GM19468 (cell line): ENCODE measurements around the gene ASCL1.

Experiments used
- ATAC-seq: cut with Tn5 transposase; IDR thresholded peaks from one replicate; pipeline ENCODE4 v1.9.1; 2021; ENCODE audit warnings: mild to moderate bottlenecking, moderate library complexity, moderate number of reproducible peaks; ENCODE audit not compliant: unreplicated experiment; ENCODE audit errors: extremely low read depth

The ASCL1 gene

GRCh38 chr12:102957339-102958050 is at the start of gene ASCL1:
ASCL1 (plus strand) TSS chr12:102957674; CDS start chr12:102958245, 571 bp downstream.
- no peak for ATAC-seq

- ATAC-seq: no peak
These were observed 49.6 kb upstream of the ASCL1 start for GRCh38 chr12:102907918-102908317.

- ATAC-seq: no peak
These were observed 47.3 kb upstream of the ASCL1 start for GRCh38 chr12:102910137-102910536.

- ATAC-seq: no peak
These were observed 46.7 kb upstream of the ASCL1 start for GRCh38 chr12:102910792-102911191.

GRCh38 chr12:102911320-102911719 is 46.2 kb upstream of the ASCL1 start:
- no peak for ATAC-seq

GRCh38 chr12:102912258-102912657 is 45.2 kb upstream of the ASCL1 start:
- ATAC-seq: no peak

GRCh38 chr12:102913453-102914226 is 43.8 kb upstream of the ASCL1 start:
- no peak for ATAC-seq

GRCh38 chr12:102916252-102917025 is 41.0 kb upstream of the ASCL1 start:
- ATAC-seq: no peak

GRCh38 chr12:102917026-102917787 is 40.3 kb upstream of the ASCL1 start, which contains the start of gene PAH:
PAH (minus strand) TSS chr12:102917244; CDS start chr12:102917130, 114 bp downstream.
- ATAC-seq: no peak

- ATAC-seq: no peak
These were observed 38.6 kb upstream of the ASCL1 start for GRCh38 chr12:102918840-102919239.

- no peak for ATAC-seq
These were observed 37.2 kb upstream of the ASCL1 start for GRCh38 chr12:102920271-102920670.

GRCh38 chr12:102921240-102921639 is 36.2 kb upstream of the ASCL1 start:
- no peak for ATAC-seq

GRCh38 chr12:102927220-102927619 is 30.3 kb upstream of the ASCL1 start:
- ATAC-seq: no peak

GRCh38 chr12:102933168-102933567 is 24.3 kb upstream of the ASCL1 start:
- no peak for ATAC-seq

- no peak for ATAC-seq
These were observed 18.4 kb upstream of the ASCL1 start for GRCh38 chr12:102939059-102939458.

GRCh38 chr12:102939670-102940222 is 17.7 kb upstream of the ASCL1 start:
- no peak for ATAC-seq

- ATAC-seq: no peak
These were observed 11.4 kb upstream of the ASCL1 start for GRCh38 chr12:102946042-102946441.

GRCh38 chr12:102948941-102949352 is 8.5 kb upstream of the ASCL1 start:
- ATAC-seq: no peak

- no peak for ATAC-seq
These were observed 7.1 kb upstream of the ASCL1 start for GRCh38 chr12:102950107-102950949.
